HG02588 (cell line): ENCODE measurements around the gene PEA15.

Source experiments
- ATAC-seq: cut with Tn5 transposase; IDR thresholded peaks from one replicate; pipeline ENCODE4 v1.9.1; 2021; ENCODE audit warnings: mild to moderate bottlenecking, moderate library complexity; ENCODE audit not compliant: unreplicated experiment

Gene PEA15

DNA sequence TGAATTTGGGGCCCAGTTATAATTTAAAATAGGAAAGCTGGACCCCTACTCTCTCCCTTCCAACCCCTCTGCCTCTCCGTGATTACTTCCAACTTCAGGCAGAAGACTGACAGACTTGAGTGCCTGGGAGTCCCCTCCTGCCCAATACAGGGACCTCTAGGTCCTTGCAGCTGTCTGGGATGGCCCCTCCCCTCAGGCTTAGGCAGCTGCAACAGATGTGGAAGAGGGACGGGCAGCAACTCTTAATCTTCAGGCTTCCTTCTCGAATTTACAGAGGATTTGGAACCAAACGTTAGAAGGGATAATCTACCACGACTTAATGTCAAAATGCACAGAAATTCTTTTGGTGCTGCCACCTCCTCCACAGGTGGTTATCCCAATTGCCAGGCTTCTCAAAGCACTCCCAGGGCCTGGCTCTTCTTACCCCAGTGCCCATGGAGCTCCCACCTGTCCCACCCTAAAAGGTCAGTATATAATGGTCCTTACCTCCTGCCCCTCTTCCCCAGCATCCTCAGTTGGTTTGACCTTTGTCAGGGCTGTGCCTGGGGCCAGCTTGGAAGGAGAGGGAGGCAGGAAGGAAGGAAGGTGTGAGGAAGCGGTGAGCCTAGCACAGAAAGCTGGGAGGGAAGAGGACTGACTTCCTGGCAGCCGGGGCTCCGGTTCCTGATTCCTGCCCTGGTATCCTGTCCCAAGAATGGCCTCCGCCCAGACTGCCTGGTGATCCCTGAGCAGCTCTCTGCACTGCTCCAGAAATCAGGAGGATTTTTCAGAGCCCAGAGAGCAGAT is 2.8 kb downstream of the PEA15 start:
- no peak for ATAC-seq

DNA sequence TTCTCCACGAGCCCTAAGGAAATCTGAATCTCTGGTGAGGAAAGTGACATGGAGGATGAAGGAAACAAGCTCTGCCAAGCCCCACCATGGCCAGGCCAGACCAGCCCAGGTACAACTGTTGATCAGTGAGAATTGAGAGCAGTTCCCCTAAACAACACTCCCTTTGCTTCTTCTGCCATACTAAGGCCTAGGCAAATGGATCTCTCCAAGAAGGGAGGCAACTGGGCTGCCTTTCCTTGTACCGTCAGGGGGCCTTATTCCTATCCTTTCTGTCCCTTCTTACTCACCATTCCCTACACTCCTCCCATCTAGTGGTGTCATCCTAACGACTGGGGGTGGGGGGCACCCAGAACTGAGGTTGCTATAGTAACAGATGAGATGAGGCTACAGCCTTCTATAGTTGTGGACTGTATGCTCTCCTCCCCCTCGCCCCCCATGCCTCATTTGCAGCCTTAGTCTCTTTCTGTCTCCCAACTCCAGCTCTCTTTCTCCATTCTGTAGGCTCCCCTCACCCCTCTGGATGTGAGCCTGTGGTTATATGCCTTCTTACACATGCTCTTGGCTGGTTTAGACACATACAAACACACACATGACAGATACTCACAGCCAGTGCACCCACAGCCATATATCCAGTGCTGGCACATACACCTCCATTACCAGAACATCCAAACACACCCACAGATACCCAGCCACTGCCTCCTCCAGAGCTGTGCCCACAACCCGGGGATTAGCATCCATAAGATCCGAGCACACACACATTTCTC is 3.6 kb downstream of the PEA15 start:
- ATAC-seq, result no peak

- ATAC-seq, result no peak
Observed at GRCh38 chr1:160209321-160210046, 4.3 kb downstream of the PEA15 start.

DNA sequence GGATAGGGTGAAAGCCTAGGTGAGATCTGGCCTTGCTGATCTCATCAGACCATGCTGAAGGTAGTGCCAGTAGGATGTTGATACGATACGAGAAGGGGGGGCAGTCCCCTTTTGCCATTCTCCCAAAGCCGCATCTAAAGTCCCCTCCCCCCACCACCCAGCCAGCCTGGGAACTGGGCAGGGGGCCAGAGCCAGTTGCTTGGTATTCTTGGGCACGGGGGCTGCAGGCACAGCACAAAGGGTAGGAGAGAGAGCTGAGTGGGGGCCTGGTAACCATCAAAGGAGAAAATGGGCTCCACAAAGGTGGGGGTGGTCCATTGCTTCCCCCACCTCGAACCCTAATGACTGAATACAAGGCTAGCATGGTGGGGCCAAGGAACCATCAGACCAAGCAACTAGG is 5.4 kb downstream of the PEA15 start:
- ATAC-seq, result no peak

GRCh38 chr1:160211046-160211790 is 6.0 kb downstream of the PEA15 start:
- ATAC-seq, result no peak

GRCh38 chr1:160214481-160215140 is 9.4 kb downstream of the PEA15 start:
- no peak for ATAC-seq

GRCh38 chr1:160216301-160216700 is 11.1 kb downstream of the PEA15 start:
- no peak for ATAC-seq

DNA sequence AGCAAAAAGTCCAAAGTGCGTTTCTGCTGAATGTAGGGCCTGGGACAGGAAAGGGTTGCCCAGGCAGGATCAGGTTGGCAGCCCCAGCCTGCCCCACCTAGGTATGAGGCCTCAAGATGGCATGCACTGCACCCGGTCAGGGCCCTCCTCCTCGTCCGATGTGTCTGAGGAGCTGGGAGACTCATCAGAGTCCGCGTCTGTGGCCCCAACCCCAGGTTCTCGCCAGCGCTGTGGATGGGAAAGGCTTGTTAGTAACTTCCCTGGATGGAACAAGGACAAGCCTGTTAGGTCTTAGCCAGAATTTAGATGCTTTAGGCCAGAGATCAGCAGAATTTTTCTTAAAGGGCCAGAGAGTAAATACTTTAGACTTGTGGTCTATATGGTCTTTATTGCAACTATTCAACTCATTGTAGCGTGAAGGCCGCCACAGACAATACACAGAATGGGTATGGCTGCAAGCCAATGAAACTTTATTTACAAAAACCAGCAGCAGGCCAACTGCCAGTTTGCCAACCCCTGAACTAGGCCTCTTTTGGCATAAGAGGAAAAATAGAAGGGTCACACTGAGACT is 12.4 kb downstream of the PEA15 start:
- ATAC-seq, result no peak

GRCh38 chr1:160219062-160219929 is 14.1 kb downstream of the PEA15 start:
- no peak for ATAC-seq

- ATAC-seq, result no peak
Observed at GRCh38 chr1:160220301-160220700, 15.1 kb downstream of the PEA15 start.

- ATAC-seq, result no peak
Observed at GRCh38 chr1:160221089-160221488, 15.9 kb downstream of the PEA15 start.

GRCh38 chr1:160222546-160222945 is 17.4 kb downstream of the PEA15 start:
- no peak for ATAC-seq

DNA sequence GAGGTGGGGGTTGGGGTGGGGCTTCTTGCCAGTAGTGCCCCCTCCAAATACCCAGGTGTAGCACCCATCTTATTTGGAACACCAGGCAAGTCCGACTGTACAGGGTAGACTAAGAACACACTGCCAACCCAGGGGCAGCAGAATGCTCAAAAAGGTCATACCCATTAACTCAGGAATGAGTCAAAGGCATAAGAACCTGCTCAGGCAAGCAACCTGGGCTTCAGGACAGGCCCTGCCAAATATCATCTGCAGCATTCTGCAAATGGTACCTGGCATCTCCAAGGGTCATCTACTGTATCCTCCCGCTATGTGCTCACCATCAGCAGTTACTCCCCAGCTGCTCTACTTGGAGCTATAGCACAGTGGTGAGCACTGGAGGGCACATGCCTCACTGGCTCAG is 19.4 kb downstream of the PEA15 start:
- no peak for ATAC-seq

- ATAC-seq, result no peak
Observed at GRCh38 chr1:160225345-160225744, 20.2 kb downstream of the PEA15 start.

DNA sequence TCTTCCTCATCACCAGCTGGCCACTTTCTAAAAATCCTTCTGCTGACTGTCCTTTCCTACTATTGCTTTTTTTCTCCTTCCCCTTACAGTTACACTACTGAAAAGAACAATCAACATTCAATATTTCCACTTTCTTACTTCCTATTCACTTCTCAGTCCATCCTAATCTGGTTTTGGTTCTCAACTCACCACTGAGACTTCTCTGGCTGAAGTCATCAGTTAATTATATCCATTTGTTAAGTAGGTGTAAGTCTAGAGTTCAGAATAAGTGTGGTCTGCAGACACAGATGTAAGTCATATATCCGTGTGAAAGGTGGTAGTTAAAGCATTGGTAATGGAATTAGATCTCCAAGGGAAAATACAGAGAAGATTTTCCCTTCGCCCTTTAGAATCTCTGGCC is 21.4 kb downstream of the PEA15 start:
- ATAC-seq, result no peak

GRCh38 chr1:160227034-160227433 is 21.9 kb downstream of the PEA15 start:
- no peak for ATAC-seq

DNA sequence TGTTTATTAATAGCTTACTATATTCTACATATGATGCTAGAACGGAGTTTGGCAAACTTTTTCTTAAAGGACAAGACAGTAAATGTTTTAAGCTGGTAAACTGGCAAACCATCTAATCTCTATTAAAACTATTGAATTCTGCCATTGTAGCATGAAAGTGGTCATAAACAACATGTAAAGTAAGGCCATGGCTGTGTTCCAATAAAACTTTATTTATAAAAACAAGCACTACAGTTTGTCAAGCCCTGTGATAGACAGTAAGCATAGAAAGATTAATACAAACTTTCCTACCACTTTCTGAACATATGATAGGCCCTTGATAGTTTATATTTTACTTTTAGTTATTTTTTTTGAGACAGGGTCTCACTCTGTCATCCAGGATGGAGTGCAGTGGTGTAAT is 22.4 kb downstream of the PEA15 start:
- ATAC-seq, result no peak

- ATAC-seq, result no peak
Observed at GRCh38 chr1:160228431-160228830, 23.2 kb downstream of the PEA15 start.

- ATAC-seq, result no peak
Observed at GRCh38 chr1:160232911-160233310, 27.7 kb downstream of the PEA15 start.
